Kidney (tissue), 14 donors: ENCODE measurements around the gene PHETA2. TPM values are rescaled to one million over a fixed set of nuclear protein-coding genes. Genes with fewer than 3 reads are reported as not detected.
"Not testable (repeated sequence)": the region's sequence is repeated elsewhere in the genome, so short reads cannot be mapped to it uniquely, and the experiment has no call there.

Experiments
- DNase-seq, 5 donors: peaks; one replicate each; pipeline ENCODE4 v3.0.0-alpha.2; 2013 to 2020
- FAIRE-seq: peaks from 2 replicates; lab custom pipeline; 2012; peaks lifted over from hg19 to GRCh38; lab: Jason Lieb, UNC
- H3K27ac ChIP-seq, 2 donors: one replicate each; pipeline ENCODE4 v1.7.0; 2013; ENCODE audit warnings: low read depth in 2 of 2, low read length in 2 of 2, inconsistent platforms in 1 of 2
- H3K27me3 ChIP-seq: one replicate; pipeline ENCODE4 v1.7.1; 2013; ENCODE audit warnings: low read length, inconsistent platforms; ENCODE audit not compliant: control insufficient read depth, insufficient read depth
- H3K36me3 ChIP-seq, 3 donors: one replicate each; pipeline versions ENCODE4 v1.7.0 to v1.7.1; 2013; ENCODE audit warnings: low read length in 3 of 3, control low read depth in 1 of 3, inconsistent platforms in 1 of 3; ENCODE audit not compliant: insufficient read depth in 3 of 3, control insufficient read depth in 2 of 3
- H3K4me1 ChIP-seq, 3 donors: one replicate each; pipeline versions ENCODE4 v1.7.0 to v1.7.1; 2013; ENCODE audit warnings: low read length in 3 of 3, inconsistent platforms in 1 of 3, low read depth in 1 of 3; ENCODE audit not compliant: control insufficient read depth in 2 of 3, insufficient read depth in 2 of 3
- H3K4me3 ChIP-seq, 3 donors: one replicate each; pipeline versions ENCODE4 v1.7.0 to v1.8.1; 2013; ENCODE audit warnings: low read length in 3 of 3, control low read depth in 1 of 3, inconsistent platforms in 1 of 3
- H3K9ac ChIP-seq, 3 donors: one replicate each; pipeline versions ENCODE4 v1.7.0 to v1.7.1; 2013; ENCODE audit warnings: low read length in 3 of 3, control low read depth in 1 of 3, inconsistent platforms in 1 of 3
- H3K9me3 ChIP-seq, 3 donors: one replicate each; pipeline versions ENCODE4 v1.7.0 to v1.7.1; 2013; ENCODE audit warnings: low read length in 3 of 3, control low read depth in 1 of 3, inconsistent platforms in 1 of 3; ENCODE audit not compliant: control insufficient read depth in 2 of 3, insufficient read depth in 1 of 3
- intact Hi-C: fragments of 100-400 bp; cut with DNase I; formaldehyde crosslinking; loops from one replicate; pipeline ENCODE4 v1.11.1; 2022
- polyA plus RNA-seq: library from polyadenylated mRNA; stranded (reverse); fragments of 350-450 nt; fragmentation: Illumina TruSeq; extraction: RNeasy Lipid Tissue Mini Kit (QIAGEN cat#74804); gene quantifications from one replicate; pipeline ENCODE4 v1.2.3, GENCODE V29; 2014; ENCODE audit warnings: low read depth, low replicate concordance; ENCODE audit not compliant: insufficient read depth
- total RNA-seq: library from RNA; stranded (reverse); fragmentation: NEBNext Ultra II Directional; extraction: Animal tissue kit (Norgen Biotek cat#: 25700); gene quantifications from one replicate; pipeline ENCODE4 v1.2.1, GENCODE V29; 2021
- TF ChIP-seq, protein P1 (sequence below): IDR thresholded peaks from 3 replicates; pipeline ENCODE4 v1.5.1; 2012; ENCODE audit warnings: mild to moderate bottlenecking, moderate library complexity, borderline replicate concordance; ENCODE audit not compliant: insufficient read depth; ENCODE audit errors: extremely low read depth
- donor health status: control.
- donor health status: control.
- donor health status: control.
- donor health status: control.
- donor health status: control.
- donor health status: DM: yes; HTN: yes; CAD: no.
- donor health status: Normal renal cell carcinoma (clear cell type).

The PHETA2 gene
- total and polyA plus RNA-seq, 2 donors from 2014 or later: 6.3 to 10.4 TPM

DNA sequence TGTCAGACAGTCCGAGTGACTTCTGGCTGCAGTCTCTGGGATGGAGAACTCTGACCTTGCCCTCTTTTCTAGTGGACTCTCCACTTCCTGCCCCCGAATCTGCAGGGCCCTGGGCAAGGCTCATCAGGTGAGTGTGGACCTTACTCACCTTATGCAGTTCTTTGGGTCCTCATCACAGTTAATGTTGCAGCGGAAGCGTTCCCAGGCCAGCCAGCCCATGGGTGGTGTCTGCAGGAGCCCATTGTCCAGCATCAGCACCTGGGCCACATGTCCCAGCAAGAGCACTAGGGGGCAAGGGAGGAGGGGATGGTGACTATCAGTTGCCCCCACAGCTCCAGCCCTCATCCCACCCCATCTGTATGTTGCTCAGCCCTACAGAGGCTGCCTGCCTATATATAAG, 5.8 kb upstream of the PHETA2 start:
- Histone ChIP-seq H3K9me3 (no peaks in the 10 kb centered on the region), H3K27me3 (no peaks in the 10 kb centered on the region), H3K9ac (no peak overlapping the region), H3K36me3 (peaks cover 0 to 3% (median 0%) of the 10 kb centered on the region in 3 donors), H3K4me3 (no peak overlapping the region), H3K4me1 (peaks cover 3 to 16% (median 9%) of the 10 kb centered on the region in 3 donors), H3K27ac (no peak overlapping the region)
- peak in 1 of 5 donors; percentile 52 for DNase-seq
- TF ChIP-seq, protein P1, sequence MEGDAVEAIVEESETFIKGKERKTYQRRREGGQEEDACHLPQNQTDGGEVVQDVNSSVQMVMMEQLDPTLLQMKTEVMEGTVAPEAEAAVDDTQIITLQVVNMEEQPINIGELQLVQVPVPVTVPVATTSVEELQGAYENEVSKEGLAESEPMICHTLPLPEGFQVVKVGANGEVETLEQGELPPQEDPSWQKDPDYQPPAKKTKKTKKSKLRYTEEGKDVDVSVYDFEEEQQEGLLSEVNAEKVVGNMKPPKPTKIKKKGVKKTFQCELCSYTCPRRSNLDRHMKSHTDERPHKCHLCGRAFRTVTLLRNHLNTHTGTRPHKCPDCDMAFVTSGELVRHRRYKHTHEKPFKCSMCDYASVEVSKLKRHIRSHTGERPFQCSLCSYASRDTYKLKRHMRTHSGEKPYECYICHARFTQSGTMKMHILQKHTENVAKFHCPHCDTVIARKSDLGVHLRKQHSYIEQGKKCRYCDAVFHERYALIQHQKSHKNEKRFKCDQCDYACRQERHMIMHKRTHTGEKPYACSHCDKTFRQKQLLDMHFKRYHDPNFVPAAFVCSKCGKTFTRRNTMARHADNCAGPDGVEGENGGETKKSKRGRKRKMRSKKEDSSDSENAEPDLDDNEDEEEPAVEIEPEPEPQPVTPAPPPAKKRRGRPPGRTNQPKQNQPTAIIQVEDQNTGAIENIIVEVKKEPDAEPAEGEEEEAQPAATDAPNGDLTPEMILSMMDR: no peak
- intact Hi-C loops: no loop called here
- no peak for FAIRE-seq

DNA sequence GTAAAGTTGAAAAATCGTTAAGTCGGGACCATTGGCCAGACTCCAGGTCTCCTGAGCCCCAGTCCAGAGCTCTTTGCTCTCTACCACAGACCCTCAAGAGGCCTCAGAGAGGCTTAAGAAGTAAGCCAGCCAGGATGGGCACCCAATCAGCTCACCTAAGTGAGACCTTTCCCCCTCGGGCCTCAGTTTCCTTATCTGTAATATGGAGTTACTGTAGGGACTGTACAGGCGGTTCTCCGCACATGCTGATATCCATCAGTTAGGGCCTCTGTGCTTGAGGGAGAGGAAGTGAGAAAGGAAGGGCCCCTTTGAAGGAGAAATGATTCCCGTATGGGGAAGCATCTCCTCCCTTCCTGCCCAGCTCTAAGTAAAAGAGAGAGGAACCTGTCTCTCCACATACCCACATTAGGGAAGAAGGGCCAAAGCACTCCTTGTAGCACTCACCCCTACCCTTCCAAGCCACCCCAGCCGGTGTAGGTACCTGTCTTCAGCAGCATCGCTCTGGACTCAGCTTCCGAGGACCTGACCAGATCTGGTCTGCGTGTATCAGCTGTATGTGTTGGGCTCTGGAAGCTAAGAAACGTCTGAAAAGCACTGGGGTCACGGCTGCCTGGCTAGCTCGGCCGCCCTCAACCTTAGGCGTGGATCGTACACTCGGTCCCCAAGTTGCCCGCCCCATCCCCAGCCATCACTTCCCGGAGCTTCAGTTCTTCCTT, 4.1 kb upstream of the PHETA2 start:
- H3K27ac ChIP-seq: peak overlapping the region; percentile 90 to 93
- TF ChIP-seq, protein P1: no peak
- peak overlapping the region; percentile 45 to 82 (median 58) for H3K9ac ChIP-seq
- DNase-seq (peak in 1 of 5 donors; percentile 72), FAIRE-seq (no peak)
- H3K4me1 ChIP-seq: peaks cover 3 to 19% (median 10%) of the 10 kb centered on the region in 3 donors
- H3K9me3 ChIP-seq: no peaks in the 10 kb centered on the region
- peaks cover 0 to 3% (median 0%) of the 10 kb centered on the region in 3 donors for H3K36me3 ChIP-seq
- intact Hi-C loops: no loop called here
- H3K27me3 ChIP-seq: no peaks in the 10 kb centered on the region
- H3K4me3 ChIP-seq: peak overlapping the region; percentile 51 to 74 (median 73)

DNA sequence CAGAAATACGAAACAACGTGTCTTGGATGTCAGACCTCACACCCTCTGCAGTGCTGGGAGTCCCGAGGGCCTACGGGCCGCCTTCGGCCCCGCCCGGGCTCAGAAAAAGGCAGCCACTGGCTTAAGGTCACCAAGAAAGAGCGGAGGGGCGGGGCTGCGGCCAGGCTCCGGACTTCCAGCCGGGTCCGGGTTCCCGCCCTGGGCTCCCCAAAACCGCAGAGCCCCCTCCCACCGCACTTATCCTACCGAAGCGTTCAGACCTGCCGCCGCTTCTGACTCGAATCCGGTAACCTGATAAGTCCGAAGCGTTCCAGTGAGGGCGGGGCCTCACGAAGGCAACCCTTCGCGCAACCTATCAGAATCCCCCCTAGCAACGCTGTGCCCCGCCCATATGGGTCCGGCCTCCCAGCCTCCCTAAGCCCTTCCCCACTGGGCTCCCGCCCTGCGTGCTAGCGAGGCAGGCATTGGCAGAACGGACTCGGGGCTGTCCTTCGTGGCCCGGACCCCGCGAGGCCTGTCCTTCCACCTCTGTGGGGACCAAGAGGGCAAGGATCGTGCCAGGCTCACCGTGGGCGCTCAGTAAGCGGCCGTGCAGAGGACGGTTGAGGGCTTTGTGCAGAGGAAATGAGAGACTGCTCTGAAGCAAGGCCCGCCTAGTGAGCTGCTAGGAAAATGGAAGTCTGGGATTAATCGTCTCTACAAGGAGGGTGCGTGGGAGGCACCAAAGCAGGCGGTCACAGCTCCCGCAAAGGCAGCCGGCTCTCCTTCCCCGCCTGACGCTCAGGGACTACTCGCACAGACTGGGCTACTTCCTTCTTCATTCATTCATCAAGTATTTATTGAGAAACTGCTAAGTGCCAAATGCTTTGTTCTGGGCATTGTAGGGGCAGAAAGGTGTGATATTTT, 3.3 kb upstream of the PHETA2 start, which contains the start of gene NAGA:
NAGA (minus strand) TSS at position 296 of the 906 bp plus-strand sequence. CDS start 515 bp downstream, outside the sequence.
- no peaks in the 10 kb centered on the region for H3K27me3 ChIP-seq

DNA sequence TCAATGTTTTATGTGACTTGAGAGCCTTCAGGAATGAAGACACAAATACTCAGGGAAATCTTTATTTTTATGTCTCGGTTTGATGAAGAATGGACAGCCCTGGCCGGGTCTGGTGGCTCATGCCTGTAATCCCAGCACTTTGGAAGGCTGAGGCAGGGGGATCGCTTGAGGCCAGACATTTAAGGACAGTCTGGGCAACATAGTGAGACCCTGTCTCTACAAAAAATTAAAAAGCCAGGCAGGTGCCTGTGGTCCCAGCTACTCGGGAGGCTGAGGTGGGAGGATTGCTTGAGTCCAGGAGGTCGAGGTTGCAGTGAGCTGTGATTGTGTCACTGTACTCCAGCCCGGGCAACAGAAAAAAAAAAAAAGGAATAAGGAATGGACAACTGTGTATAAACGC, 2.5 kb upstream of the PHETA2 start:
- H3K4me3 ChIP-seq: peak overlapping the region; percentile 51 to 74 (median 73)
- H3K9me3 ChIP-seq, H3K27me3 ChIP-seq, intact Hi-C loops, FAIRE-seq, DNase-seq, H3K36me3 ChIP-seq: not testable (repeated sequence)
- H3K4me1 ChIP-seq: peaks cover 3 to 13% (median 9%) of the 10 kb centered on the region in 3 donors
- H3K27ac ChIP-seq: peak overlapping the region in 1 of 2 donors; percentile 93
- H3K9ac ChIP-seq: peak overlapping the region in 2 of 3 donors; percentile 58 to 82

More for the DNA sequence above, 3.3 kb upstream of the PHETA2 start, which contains the start of gene NAGA:
- TF ChIP-seq, protein P1: no peak
- peak; percentile 95 for FAIRE-seq
- H3K9ac ChIP-seq: peak within 1 kb of the TSS; percentile 58 to 91 (median 82)
- H3K4me3 ChIP-seq: peak within 1 kb of the TSS; percentile 51 to 74 (median 73)
- no peaks in the 10 kb centered on the region for H3K36me3 ChIP-seq
- DNase-seq: peak; percentile 97 to 99 (median 98)
- peak within 1 kb of the TSS; percentile 90 to 93 for H3K27ac ChIP-seq
- H3K4me1 ChIP-seq: peaks cover 3 to 13% (median 9%) of the 10 kb centered on the region in 3 donors
- intact Hi-C loops: no loop called here
- H3K9me3 ChIP-seq: no peaks in the 10 kb centered on the region
